Muscle of leg (tissue), 11 donors: Measurements from ENCODE around the gene MTA3. TPM values are rescaled to one million over a fixed set of nuclear protein-coding genes. Genes with fewer than 3 reads are reported as not detected.
A peak's percentile ranks its signal among the peaks of the same experiment; 100 is the strongest.

Experiments used
- DNase-seq: peaks from one replicate; pipeline ENCODE4 v3.0.0; 2013
- H3K27ac ChIP-seq: one replicate; pipeline ENCODE4 v1.5.1; 2013; ENCODE audit warnings: mild to moderate bottlenecking, low read length, control low read depth
- H3K27me3 ChIP-seq: one replicate; pipeline ENCODE4 v1.6.1; 2013; ENCODE audit warnings: low read length; ENCODE audit not compliant: control insufficient read depth, insufficient read depth
- H3K36me3 ChIP-seq: one replicate; pipeline ENCODE4 v1.6.1; 2013; ENCODE audit warnings: low read length; ENCODE audit not compliant: control insufficient read depth, insufficient read depth
- H3K4me1 ChIP-seq: one replicate; pipeline ENCODE4 v1.6.1; 2013; ENCODE audit warnings: low read length; ENCODE audit not compliant: control insufficient read depth, insufficient read depth
- H3K4me3 ChIP-seq: one replicate; pipeline ENCODE4 v1.5.1; 2013; ENCODE audit warnings: low read length, control low read depth
- H3K9me3 ChIP-seq: replicated peaks from 2 replicates; pipeline ENCODE4 v1.6.1; 2013; ENCODE audit warnings: low read depth, low read length; ENCODE audit not compliant: control insufficient read depth
- WGBS: methylation state at CpG from one replicate; pipeline ENCODE4 v1.1.5; 2013; ENCODE audit warnings: missing lambda C conversion rate; ENCODE audit not compliant: insufficient coverage; 5-methylcytosine and 5-hydroxymethylcytosine counted together
- polyA plus RNA-seq, 8 donors: library from polyadenylated mRNA; unstranded; fragments of 120-200 nt; gene quantifications; one replicate each; pipeline versions ENCODE4 v1.2.1 to v1.2.3, GENCODE V29; 2013; ENCODE audit warnings: inconsistent platforms in 1 of 8, low replicate concordance in 1 of 8; ENCODE audit not compliant: insufficient read length in 8 of 8, insufficient read depth in 1 of 8
- total RNA-seq: library from RNA; stranded (reverse); fragments of 120-200 nt; gene quantifications from one replicate; pipeline ENCODE4 v1.2.4, GENCODE V29; 2013

Gene MTA3
- total and polyA plus RNA-seq, 9 donors, result 22.5 to 37.9 (median 24.9) TPM

DNA sequence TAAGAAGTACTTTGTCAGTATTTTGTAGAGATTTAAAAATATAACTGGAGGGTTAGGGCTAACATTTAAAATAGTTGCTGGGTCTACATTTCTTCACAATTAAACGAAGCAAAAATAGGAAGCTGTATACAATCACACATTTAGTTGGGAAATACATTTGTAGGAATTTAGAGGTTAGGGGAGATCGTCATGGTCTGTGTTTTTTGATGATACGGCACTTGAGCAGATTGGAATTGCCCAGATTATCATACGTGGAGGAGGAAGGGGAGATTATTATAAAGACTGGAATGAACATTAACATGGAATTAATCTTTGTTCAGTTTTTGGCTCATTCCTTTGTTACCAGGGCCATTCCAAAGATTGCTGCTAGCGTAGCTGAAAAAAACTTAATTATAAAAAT lies 84.6 kb downstream of the MTA3 start:
- H3K27me3 ChIP-seq, result no peaks in the 10 kb centered on the region
- H3K4me1 ChIP-seq, result no peaks in the 10 kb centered on the region
- peaks cover 5% of the 10 kb centered on the region for H3K36me3 ChIP-seq
- 83% methylated on average over 3 of the region's 5 CpGs for WGBS
- no peak overlapping the region for H3K27ac ChIP-seq
- DNase-seq, result no peak
- no peak overlapping the region for H3K4me3 ChIP-seq
- H3K9me3 ChIP-seq, result no peaks in the 10 kb centered on the region

GRCh38 chr2:42653908-42654445 lies 85.5 kb downstream of the MTA3 start:
- Histone ChIP-seq H3K4me3 (no peak overlapping the region), H3K9me3 (no peaks in the 10 kb centered on the region), H3K27ac (no peak overlapping the region), H3K4me1 (no peaks in the 10 kb centered on the region), H3K27me3 (no peaks in the 10 kb centered on the region), H3K36me3 (peaks cover 5% of the 10 kb centered on the region)
- DNase-seq, result no peak
- WGBS, result no CpG with 5 or more reads among the region's 2 CpGs

- no peak for DNase-seq
- Histone ChIP-seq H3K36me3 (peaks cover 7% of the 10 kb centered on the region), H3K9me3 (no peaks in the 10 kb centered on the region), H3K4me3 (no peak overlapping the region), H3K27me3 (no peaks in the 10 kb centered on the region), H3K4me1 (peaks cover under 1% of the 10 kb centered on the region), H3K27ac (no peak overlapping the region)
- 85% methylated on average over 4 of the region's 8 CpGs for WGBS
Observed at GRCh38 chr2:42658306-42658705, 89.9 kb downstream of the MTA3 start.

DNA sequence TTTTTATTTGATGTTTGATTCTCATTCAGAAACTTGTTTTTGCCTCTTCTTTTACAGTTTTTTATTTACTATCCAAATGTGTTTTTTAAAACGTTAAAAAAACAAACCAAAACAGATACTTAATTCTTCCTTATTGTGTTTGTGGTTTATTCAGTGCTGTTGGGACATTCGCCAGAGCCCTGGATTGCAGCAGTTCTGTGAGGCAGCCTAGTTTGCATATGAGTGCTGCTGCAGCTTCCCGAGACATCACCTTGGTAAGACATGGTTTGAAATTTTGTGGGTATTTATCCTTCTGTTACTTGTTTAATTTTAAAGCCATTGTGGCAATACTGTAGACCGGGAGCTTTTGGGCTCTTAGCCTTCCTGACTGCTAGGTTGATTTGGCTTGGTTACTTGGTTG lies 91.2 kb downstream of the MTA3 start:
- no peak overlapping the region for H3K27ac ChIP-seq
- H3K4me3 ChIP-seq, result no peak overlapping the region
- WGBS, result 100% methylated on average over 1 of the region's 4 CpGs
- H3K4me1 ChIP-seq, result peaks cover 2% of the 10 kb centered on the region
- DNase-seq, result no peak
- no peaks in the 10 kb centered on the region for H3K9me3 ChIP-seq
- H3K27me3 ChIP-seq, result no peaks in the 10 kb centered on the region
- peaks cover 7% of the 10 kb centered on the region for H3K36me3 ChIP-seq

GRCh38 chr2:42663106-42663780 lies 94.8 kb downstream of the MTA3 start:
- Histone ChIP-seq H3K36me3 (peaks cover 2% of the 10 kb centered on the region), H3K27ac (no peak overlapping the region), H3K9me3 (no peaks in the 10 kb centered on the region), H3K4me3 (no peak overlapping the region), H3K4me1 (peaks cover 2% of the 10 kb centered on the region), H3K27me3 (no peaks in the 10 kb centered on the region)
- WGBS, result 10% methylated on average over 1 of the region's 3 CpGs
- DNase-seq, result peak; percentile 84

DNA sequence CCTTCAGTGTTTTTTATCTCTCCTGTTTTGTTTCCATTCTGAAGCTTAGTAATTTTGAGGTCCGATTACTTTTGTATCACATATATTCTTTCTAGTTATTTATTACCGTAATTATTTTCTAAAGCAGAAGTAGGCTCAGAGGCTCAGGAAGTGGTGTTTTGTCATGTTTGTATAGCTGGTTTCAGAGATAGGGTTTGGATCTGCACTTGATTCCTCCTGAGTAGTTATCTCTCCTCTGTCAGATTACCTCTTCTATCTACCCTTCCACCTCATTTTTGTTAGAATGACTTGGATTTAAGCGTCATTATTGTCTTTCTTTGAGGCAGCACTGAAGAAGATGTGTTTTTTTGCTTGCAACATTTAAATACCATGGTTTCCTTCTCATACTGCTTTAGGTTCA lies 95.4 kb downstream of the MTA3 start:
- Histone ChIP-seq H3K9me3 (no peaks in the 10 kb centered on the region), H3K27ac (no peak overlapping the region), H3K36me3 (peaks cover 2% of the 10 kb centered on the region), H3K4me1 (peaks cover 2% of the 10 kb centered on the region), H3K4me3 (no peak overlapping the region), H3K27me3 (no peaks in the 10 kb centered on the region)
- WGBS, result no CpG with 5 or more reads among the region's 3 CpGs
- DNase-seq, result no peak

DNA sequence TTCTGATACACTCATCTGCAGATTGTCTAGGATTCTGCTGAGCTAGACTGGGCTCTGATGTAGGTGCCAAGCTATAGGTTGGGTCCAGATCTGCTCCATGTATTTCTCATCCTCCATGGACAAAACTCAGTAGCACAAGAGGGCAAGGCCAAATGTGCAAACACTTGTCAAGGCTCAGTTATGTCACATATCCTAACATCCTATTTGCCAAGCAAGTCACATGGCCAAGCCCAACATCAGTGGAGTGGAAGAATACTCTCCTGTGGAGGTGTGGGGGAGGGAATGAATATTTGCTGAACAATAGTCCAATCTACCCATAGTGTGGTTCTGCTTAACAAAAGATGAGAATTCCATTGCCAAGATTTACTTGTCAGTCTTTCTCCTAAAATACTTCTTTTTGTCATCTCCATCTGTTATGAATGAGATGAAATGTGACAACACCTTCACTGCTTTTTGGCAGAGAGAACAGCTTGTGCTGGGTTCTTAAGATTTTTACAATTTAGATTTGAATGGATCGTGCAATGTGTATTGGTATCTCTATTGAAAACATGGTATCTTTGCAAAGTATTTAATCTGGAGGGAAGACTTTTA lies 105.7 kb downstream of the MTA3 start:
- no peaks in the 10 kb centered on the region for H3K4me1 ChIP-seq
- H3K9me3 ChIP-seq, result no peaks in the 10 kb centered on the region
- no CpG with 5 or more reads among the region's 1 CpG for WGBS
- H3K27ac ChIP-seq, result no peak overlapping the region
- H3K36me3 ChIP-seq, result no peaks in the 10 kb centered on the region
- H3K4me3 ChIP-seq, result no peak overlapping the region
- no peak for DNase-seq
- H3K27me3 ChIP-seq, result no peaks in the 10 kb centered on the region

- H3K27ac ChIP-seq, result no peak overlapping the region
- H3K27me3 ChIP-seq, result no peaks in the 10 kb centered on the region
- H3K9me3 ChIP-seq, result no peaks in the 10 kb centered on the region
- peaks cover 2% of the 10 kb centered on the region for H3K4me1 ChIP-seq
- no peaks in the 10 kb centered on the region for H3K36me3 ChIP-seq
- no peak for DNase-seq
- no peak overlapping the region for H3K4me3 ChIP-seq
- no CpG with 5 or more reads among the region's 2 CpGs for WGBS
Observed at GRCh38 chr2:42675815-42676214, 107.4 kb downstream of the MTA3 start.

DNA sequence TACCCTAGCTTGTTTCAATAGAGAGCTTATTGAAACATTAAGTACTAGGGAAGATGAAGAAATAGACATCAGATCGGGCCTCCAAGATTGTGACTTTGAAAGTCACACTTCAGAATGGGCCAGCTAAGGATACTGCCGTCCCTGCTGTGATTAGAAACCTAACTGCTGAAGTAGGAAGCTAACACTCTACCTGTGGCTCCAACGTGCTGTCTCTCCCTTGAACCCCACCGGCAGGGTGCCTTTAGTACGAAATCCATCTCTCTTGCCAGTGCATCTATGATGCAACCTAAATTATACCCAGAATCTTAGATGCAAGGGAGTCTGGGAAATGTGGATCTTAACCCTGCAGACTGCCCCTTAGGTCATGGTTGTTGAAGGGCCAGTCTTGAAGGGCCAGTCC lies 116.9 kb downstream of the MTA3 start:
- 32% methylated on average over 2 of the region's 5 CpGs for WGBS
- Histone ChIP-seq H3K4me1 (peaks cover 2% of the 10 kb centered on the region), H3K4me3 (no peak overlapping the region), H3K27ac (no peak overlapping the region), H3K36me3 (peaks cover 4% of the 10 kb centered on the region), H3K27me3 (no peaks in the 10 kb centered on the region), H3K9me3 (no peaks in the 10 kb centered on the region)
- DNase-seq, result no peak

DNA sequence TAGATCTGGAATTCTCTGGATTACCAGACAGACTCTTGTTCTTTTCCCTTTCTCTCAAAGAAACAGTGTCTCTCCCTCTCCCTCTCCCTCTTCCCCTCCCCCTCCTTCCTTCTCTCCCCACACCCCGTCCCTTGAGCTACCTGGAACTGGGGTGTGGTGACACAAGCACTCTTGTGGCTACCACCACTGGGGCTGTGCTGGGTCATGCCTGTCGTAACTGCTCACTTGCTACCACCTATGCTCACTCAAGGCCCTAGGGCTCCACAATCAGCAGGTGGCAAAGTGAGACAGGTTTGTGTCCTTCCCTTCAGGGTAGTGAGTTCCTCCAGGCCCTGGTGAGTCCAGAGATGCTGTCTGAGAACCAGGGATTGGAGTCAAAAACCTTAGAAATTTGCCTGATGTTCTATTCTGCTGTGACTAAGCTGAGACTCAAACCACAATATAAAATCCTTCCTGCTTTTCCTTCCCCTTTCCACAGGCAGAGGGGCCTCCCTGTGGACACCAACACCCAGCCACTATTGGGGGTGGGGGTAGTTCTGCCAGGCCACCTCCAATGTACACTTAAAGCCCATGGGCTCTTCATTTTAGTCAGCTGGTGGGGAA lies 124.7 kb downstream of the MTA3 start:
- DNase-seq, result no peak
- H3K27me3 ChIP-seq, result no peaks in the 10 kb centered on the region
- H3K9me3 ChIP-seq, result no peaks in the 10 kb centered on the region
- H3K36me3 ChIP-seq, result no peaks in the 10 kb centered on the region
- no peak overlapping the region for H3K27ac ChIP-seq
- no peaks in the 10 kb centered on the region for H3K4me1 ChIP-seq
- no CpG with 5 or more reads among the region's 2 CpGs for WGBS
- H3K4me3 ChIP-seq, result no peak overlapping the region
